Naive B cell (primary cell): ENCODE measurements around the gene CCDC188. TPM values are rescaled to one million over a fixed set of nuclear protein-coding genes. Genes with fewer than 3 reads are reported as not detected.
A peak's percentile ranks its signal among the peaks of the same experiment; 100 is the strongest.

Experiments used
- ATAC-seq, 2 donors: fragments of 150-1000 bp; cut with Tn5 transposase; 2 replicates each; pipeline ENCODE4 v1.10.0; 2021; ENCODE audit warnings: low read depth in 2 of 2, mild to moderate bottlenecking in 2 of 2, moderate library complexity in 2 of 2
- DNase-seq: peaks from one replicate; pipeline ENCODE4 v3.0.0; 2022
- H3K27ac Mint-ChIP-seq, 6 donors: one replicate each; pipeline ENCODE4 v1.8.0; 2020 to 2022; ENCODE audit warnings: mild to moderate bottlenecking in 6 of 6, mixed read lengths in 6 of 6, moderate library complexity in 5 of 6, inconsistent platforms in 2 of 6
- H3K27me3 Mint-ChIP-seq, 3 donors: one replicate each; pipeline ENCODE4 v1.8.0; 2021 to 2022; ENCODE audit warnings: mixed read lengths in 3 of 3, mild to moderate bottlenecking in 1 of 3
- H3K36me3 Mint-ChIP-seq, 2 donors: one replicate each; pipeline ENCODE4 v1.8.0; 2020 to 2022; ENCODE audit warnings: mixed read lengths in 2 of 2, inconsistent platforms in 1 of 2, mild to moderate bottlenecking in 1 of 2
- H3K4me1 Mint-ChIP-seq, 3 donors: one replicate each; pipeline ENCODE4 v1.8.0; 2020 to 2022; ENCODE audit warnings: mixed read lengths in 3 of 3, inconsistent platforms in 1 of 3, mild to moderate bottlenecking in 1 of 3, moderate library complexity in 1 of 3
- H3K4me3 Mint-ChIP-seq, 8 donors: one replicate each; pipeline ENCODE4 v1.8.0; 2020 to 2022; ENCODE audit warnings: mild to moderate bottlenecking in 8 of 8, mixed read lengths in 8 of 8, moderate library complexity in 8 of 8, inconsistent platforms in 2 of 8
- H3K9me3 Mint-ChIP-seq, 7 donors: one replicate each; pipeline ENCODE4 v1.8.0; 2020 to 2022; ENCODE audit warnings: mixed read lengths in 7 of 7, mild to moderate bottlenecking in 5 of 7, inconsistent platforms in 2 of 7, moderate library complexity in 1 of 7
- polyA plus RNA-seq, 6 donors: library from polyadenylated mRNA; unstranded; fragments of 300-500 nt; fragmentation: Illumina TruSeq; gene quantifications; one replicate each; pipeline ENCODE4 v1.2.3, GENCODE V29; 2021; ENCODE audit warnings: low read depth in 6 of 6

CCDC188 gene
- polyA plus RNA-seq, 6 donors from 2014 or later, result not detected

DNA sequence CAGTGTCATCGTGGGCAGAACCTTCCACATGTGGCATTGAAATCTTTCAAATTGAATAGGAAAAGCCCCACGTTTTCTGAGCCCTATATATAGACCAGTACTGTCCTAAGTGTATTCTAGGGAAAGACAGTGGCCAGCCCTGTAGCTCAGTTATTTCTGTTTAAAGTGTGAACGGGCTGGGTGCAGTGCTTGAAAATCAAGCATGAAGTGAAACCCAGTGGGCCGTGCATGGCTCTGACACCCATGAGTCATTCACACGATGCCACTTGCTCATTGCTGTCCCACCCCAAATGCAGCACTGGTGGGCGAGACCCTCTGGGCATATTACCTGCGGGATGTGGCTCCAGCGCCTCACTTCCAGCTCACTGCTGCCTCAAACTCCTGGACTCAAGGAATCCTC lies 29.8 kb upstream of the CCDC188 start:
- no peak overlapping the region for H3K4me3 Mint-ChIP-seq
- no peak for DNase-seq
- H3K36me3 Mint-ChIP-seq, result no peaks in the 10 kb centered on the region
- H3K9me3 Mint-ChIP-seq, result no peaks in the 10 kb centered on the region
- ATAC-seq, result no peak
- H3K27ac Mint-ChIP-seq, result no peak overlapping the region
- H3K4me1 Mint-ChIP-seq, result peaks cover 0 to 4% (median 0%) of the 10 kb centered on the region in 3 donors
- H3K27me3 Mint-ChIP-seq, result peaks cover 0 to 5% (median 0%) of the 10 kb centered on the region in 3 donors

DNA sequence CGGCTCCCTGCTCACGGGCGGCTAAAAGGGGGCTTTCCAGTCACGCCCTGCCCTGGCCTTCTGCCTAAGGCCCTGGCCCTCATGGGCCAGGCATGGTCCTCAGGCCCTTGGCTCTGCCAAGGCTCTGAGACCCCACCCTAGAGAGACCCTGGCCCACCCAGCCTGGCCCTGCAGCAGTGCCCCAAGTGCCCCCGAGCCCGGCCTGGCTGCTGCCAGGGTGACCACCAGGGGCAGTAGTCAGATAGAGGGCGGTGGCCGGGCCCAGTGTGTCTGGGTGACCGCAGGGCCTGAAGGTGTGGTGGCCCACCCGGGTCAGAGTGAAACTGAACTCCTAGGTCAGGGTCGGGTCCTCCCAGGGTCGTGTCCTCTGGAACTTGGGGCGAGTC lies 29.4 kb upstream of the CCDC188 start:
- Mint-ChIP-seq H3K27me3 (peaks cover 0 to 5% (median 0%) of the 10 kb centered on the region in 3 donors), H3K4me3 (no peak overlapping the region), H3K4me1 (peaks cover 0 to 4% (median 0%) of the 10 kb centered on the region in 3 donors), H3K36me3 (no peaks in the 10 kb centered on the region), H3K9me3 (no peaks in the 10 kb centered on the region), H3K27ac (no peak overlapping the region)
- no peak for DNase-seq
- no peak for ATAC-seq

DNA sequence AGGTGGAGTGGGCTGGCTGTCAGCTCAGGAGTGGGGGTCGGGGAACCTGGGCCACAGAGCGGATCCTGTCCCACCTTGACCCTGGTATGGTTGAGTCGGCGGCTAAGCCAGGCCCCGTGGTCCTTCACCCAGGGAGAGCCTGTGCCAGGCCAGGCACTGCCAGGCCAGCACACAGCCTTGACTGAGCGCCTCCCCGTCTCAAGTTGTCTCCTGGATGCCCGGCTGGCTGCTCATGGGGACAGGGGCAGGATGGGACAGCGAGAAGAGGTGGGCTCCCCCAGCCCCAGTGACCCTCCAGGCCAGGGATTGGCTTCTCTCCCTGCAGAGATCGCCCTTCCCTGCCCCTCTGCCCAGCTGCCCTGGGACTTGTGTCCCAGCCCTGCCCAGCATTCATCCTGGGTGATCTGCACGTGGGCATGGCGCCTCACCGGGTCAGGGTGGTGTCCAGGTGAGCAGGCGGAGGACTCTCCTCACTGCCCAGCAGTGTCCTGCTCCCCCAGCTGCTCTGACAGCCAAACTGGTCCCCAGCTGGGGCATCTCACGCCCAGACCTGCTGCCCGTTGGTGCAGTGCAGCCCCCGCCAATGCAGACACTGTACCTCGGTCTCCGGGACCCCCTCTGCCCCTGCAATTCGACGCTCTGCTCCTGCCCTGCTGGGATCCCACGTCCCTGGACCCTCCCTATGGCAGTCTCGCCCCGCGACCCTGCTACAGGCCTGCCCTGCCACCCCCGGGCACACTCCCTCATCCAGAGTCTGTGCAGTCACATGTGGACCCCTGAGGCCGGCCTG lies 28.8 kb upstream of the CCDC188 start:
- ATAC-seq (no peak), DNase-seq (no peak)
- Mint-ChIP-seq H3K9me3 (no peaks in the 10 kb centered on the region), H3K27me3 (peaks cover 0 to 5% (median 0%) of the 10 kb centered on the region in 3 donors), H3K4me3 (no peak overlapping the region), H3K36me3 (no peaks in the 10 kb centered on the region), H3K27ac (no peak overlapping the region), H3K4me1 (peaks cover 0 to 4% (median 0%) of the 10 kb centered on the region in 3 donors)

DNA sequence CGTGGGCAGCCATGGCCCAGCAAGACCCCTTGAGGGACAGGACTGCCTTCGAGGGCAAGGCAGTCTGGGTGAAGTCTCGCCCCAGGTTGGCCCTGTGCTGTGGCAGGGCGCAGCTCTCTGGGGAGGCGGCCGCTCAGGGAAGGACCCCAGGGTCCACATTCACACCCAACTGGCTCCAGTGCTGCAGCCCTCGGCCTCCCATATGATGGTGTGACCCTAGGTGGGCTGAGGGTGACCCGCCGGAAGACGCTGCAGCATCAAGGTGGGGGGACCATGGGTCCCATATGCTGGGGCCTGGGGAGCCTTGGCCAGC lies 28.0 kb upstream of the CCDC188 start:
- H3K36me3 Mint-ChIP-seq, result no peaks in the 10 kb centered on the region
- H3K27ac Mint-ChIP-seq, result no peak overlapping the region
- no peak for DNase-seq
- ATAC-seq, result no peak
- peaks cover 0 to 5% (median 0%) of the 10 kb centered on the region in 3 donors for H3K27me3 Mint-ChIP-seq
- peaks cover 0 to 4% (median 0%) of the 10 kb centered on the region in 3 donors for H3K4me1 Mint-ChIP-seq
- H3K4me3 Mint-ChIP-seq, result no peak overlapping the region
- no peaks in the 10 kb centered on the region for H3K9me3 Mint-ChIP-seq

DNA sequence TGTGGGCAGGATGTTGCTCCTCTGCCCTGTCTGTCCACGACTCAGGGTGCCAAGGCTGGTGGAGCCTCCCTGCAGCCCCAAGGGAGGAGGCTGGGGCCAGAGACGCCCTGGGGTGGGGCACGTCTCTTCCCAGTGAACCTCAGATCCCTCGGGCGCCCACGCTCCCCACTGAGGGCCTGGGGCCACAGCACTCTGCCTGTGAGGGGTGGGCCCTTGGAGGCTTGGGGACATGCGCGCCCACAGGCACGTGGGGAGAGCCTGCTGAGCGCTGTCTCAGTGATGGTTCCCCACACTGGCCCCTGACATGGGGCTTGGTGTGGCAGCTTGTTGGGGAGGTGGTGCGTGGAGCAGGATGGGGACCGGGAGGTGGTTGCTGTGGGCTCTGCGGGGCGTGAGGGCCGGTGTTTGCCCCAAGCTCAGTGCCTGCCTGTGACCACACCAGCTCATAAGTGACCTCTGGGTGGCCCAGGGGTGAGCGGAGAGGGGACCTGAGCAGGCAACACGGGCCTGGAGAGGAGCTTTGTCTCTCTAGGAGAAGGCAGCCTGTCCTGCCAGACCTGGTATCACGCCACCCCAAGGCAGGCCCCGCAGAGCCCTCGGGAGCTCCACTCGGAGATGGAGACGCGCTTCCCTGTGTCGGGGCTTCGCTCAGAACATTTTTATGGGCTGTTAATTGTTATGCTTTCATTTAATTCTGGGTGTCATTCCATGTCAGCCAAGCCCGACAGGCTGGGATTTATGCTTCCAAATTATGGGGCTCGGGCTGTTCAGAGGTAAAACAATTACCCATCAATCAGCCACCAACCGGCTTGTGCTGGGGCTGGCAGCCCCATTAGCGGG lies 27.4 kb upstream of the CCDC188 start:
- ATAC-seq, result no peak
- H3K4me1 Mint-ChIP-seq, result peaks cover 0 to 4% (median 0%) of the 10 kb centered on the region in 3 donors
- H3K36me3 Mint-ChIP-seq, result no peaks in the 10 kb centered on the region
- H3K27ac Mint-ChIP-seq, result peak overlapping the region in 1 of 6 donors; percentile 44
- H3K4me3 Mint-ChIP-seq, result no peak overlapping the region
- no peak for DNase-seq
- H3K9me3 Mint-ChIP-seq, result no peaks in the 10 kb centered on the region
- H3K27me3 Mint-ChIP-seq, result peaks cover 0 to 5% (median 0%) of the 10 kb centered on the region in 3 donors

DNA sequence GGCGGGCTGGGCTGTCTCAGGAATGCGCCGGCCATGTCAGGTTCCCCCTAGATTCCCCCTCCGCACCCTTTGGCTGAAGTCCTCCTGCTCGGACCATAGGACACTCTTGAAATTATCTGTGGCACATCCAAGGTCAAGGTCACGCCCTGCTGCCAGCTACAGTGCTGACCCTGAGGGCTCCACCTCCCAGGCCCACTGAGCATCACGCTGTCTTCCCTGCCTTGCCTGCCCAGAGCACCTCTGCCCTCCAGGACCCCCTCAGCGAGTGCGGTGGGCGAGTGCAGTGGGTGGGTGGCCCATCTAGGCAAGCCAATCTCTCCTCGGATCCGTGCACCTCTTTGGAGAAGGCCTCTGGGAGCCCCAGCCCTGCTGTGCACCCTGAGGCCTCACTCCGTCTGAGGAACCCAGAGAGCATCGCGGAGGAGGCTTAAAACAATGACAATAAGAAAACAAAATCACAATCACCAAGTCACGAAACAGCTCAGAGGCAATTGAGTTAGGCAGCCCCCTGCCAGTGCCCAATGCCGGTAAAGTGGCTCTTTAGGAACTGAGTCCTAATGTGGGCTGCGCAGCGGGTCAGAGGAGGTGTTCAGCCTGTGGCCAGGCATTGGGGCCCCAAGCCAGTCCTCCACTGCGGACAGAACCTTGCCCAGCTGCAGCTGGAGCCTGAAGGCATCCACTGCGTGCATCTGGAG lies 26.5 kb upstream of the CCDC188 start:
- Mint-ChIP-seq H3K36me3 (no peaks in the 10 kb centered on the region), H3K4me3 (peak overlapping the region in 1 of 8 donors; percentile 56), H3K27ac (no peak overlapping the region), H3K27me3 (peaks cover 0 to 5% (median 0%) of the 10 kb centered on the region in 3 donors), H3K4me1 (no peaks in the 10 kb centered on the region), H3K9me3 (no peaks in the 10 kb centered on the region)
- no peak for DNase-seq
- no peak for ATAC-seq

DNA sequence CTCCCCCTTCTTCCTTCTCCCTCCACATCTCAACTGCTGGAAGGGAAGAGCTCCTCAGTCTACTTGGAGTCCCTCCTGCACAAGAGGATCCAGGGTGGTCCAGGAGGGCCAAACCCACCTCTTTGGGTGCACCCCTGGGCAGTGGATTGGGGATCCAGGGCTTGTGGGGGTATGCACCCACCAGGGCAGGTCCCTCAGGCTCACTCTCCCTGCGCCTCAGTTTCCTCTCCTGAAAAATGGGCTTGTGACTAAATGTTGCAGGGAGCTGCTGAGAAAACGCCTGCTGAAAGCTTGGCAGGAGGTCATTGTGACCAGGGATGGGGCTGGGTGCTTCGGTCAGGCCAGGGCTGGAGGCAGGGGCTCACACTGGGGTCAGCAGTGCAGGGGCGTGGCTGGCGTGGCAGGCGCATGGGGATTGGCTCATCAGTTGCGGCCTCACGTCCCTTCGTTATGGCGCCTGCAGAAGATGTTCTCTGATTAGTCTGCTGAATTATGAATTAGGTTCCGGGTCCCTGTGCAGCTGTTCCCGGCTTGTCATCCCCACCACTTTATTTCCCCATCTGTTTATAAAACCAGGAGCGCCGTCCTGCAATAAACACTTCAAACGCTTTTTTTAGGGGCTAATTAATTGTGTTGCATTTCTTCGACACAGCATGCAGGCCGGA lies 25.7 kb upstream of the CCDC188 start:
- H3K4me3 Mint-ChIP-seq, result no peak overlapping the region
- H3K9me3 Mint-ChIP-seq, result no peaks in the 10 kb centered on the region
- H3K27me3 Mint-ChIP-seq, result peaks cover 0 to 5% (median 0%) of the 10 kb centered on the region in 3 donors
- no peaks in the 10 kb centered on the region for H3K4me1 Mint-ChIP-seq
- ATAC-seq, result no peak
- no peaks in the 10 kb centered on the region for H3K36me3 Mint-ChIP-seq
- DNase-seq, result no peak
- H3K27ac Mint-ChIP-seq, result peak overlapping the region in 1 of 6 donors; percentile 49

DNA sequence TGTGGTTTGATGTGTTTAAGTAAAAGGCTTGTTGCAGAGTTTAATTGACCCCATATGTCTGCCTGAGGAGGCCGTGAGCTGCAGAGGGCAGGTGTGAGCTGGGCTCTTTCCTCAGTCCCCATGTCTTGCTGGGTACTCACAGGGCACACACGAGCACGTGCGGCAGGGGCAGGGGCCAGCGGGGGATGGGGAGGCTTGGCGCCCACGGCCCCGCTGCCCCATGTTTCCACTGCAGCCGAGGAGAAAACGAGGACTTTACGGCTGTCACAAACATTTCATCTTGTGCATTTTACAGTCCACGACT lies 24.7 kb upstream of the CCDC188 start:
- ATAC-seq, result no peak
- Mint-ChIP-seq H3K4me3 (no peak overlapping the region), H3K36me3 (no peaks in the 10 kb centered on the region), H3K27me3 (peaks cover 0 to 5% (median 0%) of the 10 kb centered on the region in 3 donors), H3K4me1 (no peaks in the 10 kb centered on the region), H3K9me3 (no peaks in the 10 kb centered on the region), H3K27ac (no peak overlapping the region)
- no peak for DNase-seq

DNA sequence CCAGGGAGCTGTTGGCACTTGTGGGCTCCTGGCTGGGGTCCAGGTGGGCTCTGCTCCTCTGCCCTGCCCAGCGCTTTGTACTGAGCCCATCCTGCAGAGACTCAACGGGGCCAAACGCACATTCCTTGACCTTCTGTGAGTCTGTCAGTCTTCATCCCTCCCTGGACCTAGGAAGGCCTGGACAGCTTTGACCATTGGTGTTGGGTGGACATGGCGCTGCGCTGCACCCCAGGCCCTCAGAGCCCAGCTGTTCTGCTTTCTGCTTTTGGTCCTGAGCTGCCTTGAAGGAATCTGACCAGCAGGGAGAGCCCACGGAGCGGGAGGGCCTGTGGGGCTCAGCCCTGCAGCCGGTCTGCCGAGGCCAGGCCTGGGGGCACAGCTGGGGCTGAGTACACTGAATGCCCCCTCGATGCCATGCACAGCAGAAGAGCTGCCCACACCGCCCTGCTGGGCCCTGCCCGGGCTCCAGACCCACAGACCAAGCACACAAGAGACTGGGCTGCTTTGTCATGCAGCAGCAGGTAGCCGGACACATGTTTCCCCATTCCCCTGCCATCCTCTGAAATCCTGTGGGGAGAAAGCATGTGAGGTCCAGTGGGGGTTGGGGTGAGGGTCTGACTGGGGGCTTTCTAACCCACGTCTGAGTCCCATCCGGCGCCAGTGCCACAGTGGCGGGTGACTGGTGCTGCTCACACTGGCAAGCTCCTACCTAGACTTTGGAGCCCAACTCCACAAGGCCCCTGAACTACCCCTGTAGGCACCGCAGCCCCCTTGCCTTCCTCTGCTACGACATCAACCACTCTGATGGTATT lies 24.1 kb upstream of the CCDC188 start:
- H3K36me3 Mint-ChIP-seq, result no peaks in the 10 kb centered on the region
- no peak for DNase-seq
- ATAC-seq, result no peak
- no peaks in the 10 kb centered on the region for H3K4me1 Mint-ChIP-seq
- H3K4me3 Mint-ChIP-seq, result no peak overlapping the region
- no peaks in the 10 kb centered on the region for H3K9me3 Mint-ChIP-seq
- peaks cover 0 to 5% (median 0%) of the 10 kb centered on the region in 3 donors for H3K27me3 Mint-ChIP-seq
- H3K27ac Mint-ChIP-seq, result no peak overlapping the region

DNA sequence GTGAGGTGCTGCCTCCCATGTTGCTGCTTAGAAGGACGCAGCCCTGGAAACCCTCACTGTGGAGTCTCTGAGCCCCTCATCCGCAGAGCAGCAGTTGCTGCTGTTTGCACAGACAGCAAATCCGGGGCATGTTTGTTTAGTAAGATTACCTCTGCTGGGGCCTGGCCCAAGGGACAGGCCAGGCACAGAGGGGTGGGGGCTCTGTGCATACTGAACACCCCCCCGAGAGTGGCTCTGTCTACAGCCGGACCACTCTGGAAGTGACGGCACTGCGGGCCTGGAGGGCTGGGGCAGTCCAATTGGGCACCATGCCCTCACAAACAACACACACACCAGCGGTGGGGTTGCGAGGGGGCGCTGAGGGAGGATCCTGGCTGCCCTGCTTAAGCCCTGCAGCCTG lies 22.9 kb upstream of the CCDC188 start:
- no peak for ATAC-seq

DNA sequence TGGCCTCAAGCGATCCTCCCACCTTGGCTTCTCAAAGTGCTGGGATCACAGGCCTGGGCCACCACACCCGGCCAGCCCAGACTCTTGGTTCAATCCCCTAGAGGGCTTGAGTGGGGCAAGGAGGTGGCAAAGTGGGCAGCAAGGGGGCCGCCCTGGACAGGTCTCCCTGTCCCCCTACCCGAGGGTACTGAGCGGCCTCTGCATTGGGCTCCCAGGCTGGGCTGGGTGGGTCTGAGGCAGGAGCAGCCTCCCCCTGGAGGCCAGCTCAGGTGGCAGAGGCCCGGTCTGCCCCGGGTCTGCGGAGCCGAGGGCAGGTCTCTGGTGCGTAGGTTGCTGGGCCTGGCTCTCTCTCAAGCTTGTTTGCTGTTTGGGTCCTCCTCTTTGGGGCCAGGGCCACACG lies 22.4 kb upstream of the CCDC188 start:
- H3K4me3 Mint-ChIP-seq, result no peak overlapping the region
- no peak for DNase-seq
- no peaks in the 10 kb centered on the region for H3K4me1 Mint-ChIP-seq
- peaks cover 0 to 5% (median 0%) of the 10 kb centered on the region in 3 donors for H3K27me3 Mint-ChIP-seq
- no peaks in the 10 kb centered on the region for H3K9me3 Mint-ChIP-seq
- no peak overlapping the region for H3K27ac Mint-ChIP-seq
- no peak for ATAC-seq
- H3K36me3 Mint-ChIP-seq, result no peaks in the 10 kb centered on the region

More for the DNA sequence above, 22.9 kb upstream of the CCDC188 start:
- Mint-ChIP-seq H3K27ac (no peak overlapping the region), H3K36me3 (no peaks in the 10 kb centered on the region), H3K9me3 (no peaks in the 10 kb centered on the region), H3K4me3 (no peak overlapping the region), H3K27me3 (peaks cover 0 to 5% (median 0%) of the 10 kb centered on the region in 3 donors), H3K4me1 (no peaks in the 10 kb centered on the region)
- DNase-seq, result no peak

DNA sequence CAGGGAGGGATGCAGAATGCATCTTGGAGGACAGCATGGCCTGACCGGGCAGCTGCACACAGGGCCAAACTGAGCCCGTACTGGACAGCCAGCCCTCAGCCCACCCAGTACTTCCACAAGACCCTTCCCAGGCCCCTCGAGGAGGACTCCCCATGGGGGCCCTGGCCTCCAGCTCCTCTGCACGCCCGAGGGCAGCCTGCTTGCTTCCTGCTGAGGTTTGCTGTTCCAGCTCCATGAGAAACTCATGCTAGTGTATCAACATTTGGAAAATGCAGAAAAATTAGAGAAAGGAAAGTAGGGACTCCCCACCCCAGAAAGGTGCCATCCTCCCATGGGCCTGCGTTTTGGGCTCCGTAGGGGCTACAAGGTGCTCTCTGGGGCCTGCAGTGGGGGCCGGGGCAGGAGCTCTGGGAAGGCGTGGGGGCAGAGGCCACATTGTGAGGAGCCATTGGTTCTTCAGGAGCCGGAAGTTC lies 21.3 kb upstream of the CCDC188 start:
- Mint-ChIP-seq H3K4me3 (no peak overlapping the region), H3K4me1 (no peaks in the 10 kb centered on the region), H3K9me3 (no peaks in the 10 kb centered on the region), H3K27me3 (peaks cover 0 to 2% (median 0%) of the 10 kb centered on the region in 3 donors), H3K36me3 (no peaks in the 10 kb centered on the region), H3K27ac (no peak overlapping the region)
- ATAC-seq (no peak), DNase-seq (no peak)
